Left kidney (tissue), 2 donors: ENCODE data around the gene LRRC4B. TPM values are rescaled to one million over a fixed set of nuclear protein-coding genes. Genes with fewer than 3 reads are reported as not detected.

Experiments
- DNase-seq: peaks from one replicate; pipeline ENCODE4 v3.0.0-alpha.2; 2013
- polyA plus RNA-seq: library from polyadenylated mRNA; unstranded; fragments of 120-200 nt; gene quantifications from one replicate; pipeline ENCODE4 v1.2.1, GENCODE V29; 2013; ENCODE audit not compliant: insufficient read length

LRRC4B gene
- polyA plus RNA-seq, 1 donor, result 14.2 TPM

DNA sequence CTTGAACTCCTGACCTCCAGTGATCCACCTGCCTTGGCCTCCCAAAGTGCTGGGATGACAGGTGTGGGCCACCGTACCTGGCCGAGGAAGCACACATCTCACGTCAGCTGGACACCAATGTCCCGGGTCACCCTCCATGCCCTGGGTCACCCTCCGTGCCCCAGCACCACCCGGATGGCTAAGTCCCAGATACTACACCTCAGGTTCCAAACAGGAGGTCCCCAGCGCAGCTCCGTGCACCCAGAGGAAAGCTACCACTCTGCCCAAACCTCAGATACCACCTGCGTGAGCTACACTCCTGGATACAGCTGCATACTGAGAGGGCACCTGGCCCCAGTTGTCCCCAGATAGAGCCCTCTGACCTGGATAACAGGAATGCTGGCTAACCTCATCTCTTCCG is 14.0 kb downstream of the LRRC4B start:
- DNase-seq, result no peak

DNA sequence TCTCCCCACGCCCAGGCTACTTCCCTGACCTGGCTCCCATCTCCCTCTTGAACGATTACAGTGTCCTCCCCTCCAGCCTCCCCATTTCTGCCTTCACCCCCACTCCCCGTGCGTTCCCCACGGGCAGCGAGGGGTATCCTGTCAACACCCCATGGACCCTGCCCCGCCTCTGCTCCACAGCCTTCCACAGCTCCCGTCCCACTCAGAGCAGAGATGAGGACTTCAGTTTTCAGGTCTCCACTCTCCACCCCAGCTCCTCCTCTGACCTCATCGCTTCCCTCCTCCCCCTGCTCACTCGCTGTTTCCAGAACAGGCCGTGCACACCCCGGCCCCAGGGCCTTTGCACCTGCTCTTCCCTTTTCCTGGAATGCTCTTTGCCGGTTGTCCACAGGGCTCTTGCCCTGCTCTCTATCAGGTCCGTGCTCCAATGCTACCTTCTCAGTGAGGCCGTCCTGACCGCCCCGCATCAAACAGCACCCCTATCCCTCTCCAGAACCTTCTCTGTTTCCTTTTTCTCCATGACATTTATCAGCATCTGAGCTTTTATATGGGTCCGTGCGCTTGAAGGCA is 15.0 kb downstream of the LRRC4B start:
- DNase-seq, result no peak

DNA sequence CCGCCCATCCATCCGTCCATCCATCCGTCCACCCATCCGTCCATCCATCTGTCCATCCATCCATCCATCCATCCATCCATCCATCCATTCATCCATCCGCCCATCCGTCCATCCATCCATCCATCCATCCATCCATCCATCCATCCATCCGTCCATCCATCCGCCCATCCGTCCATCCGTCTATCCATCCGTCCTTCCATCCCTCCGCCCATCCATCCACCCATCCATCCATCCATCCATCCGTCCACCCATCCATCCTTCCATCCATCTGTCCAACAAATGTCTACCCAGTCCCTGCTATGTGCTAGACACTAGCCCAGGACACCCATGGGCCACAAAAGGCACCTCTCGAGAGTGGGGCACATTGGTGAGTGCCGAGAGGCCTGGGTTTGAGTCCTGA is 15.7 kb downstream of the LRRC4B start:
- no peak for DNase-seq

DNA sequence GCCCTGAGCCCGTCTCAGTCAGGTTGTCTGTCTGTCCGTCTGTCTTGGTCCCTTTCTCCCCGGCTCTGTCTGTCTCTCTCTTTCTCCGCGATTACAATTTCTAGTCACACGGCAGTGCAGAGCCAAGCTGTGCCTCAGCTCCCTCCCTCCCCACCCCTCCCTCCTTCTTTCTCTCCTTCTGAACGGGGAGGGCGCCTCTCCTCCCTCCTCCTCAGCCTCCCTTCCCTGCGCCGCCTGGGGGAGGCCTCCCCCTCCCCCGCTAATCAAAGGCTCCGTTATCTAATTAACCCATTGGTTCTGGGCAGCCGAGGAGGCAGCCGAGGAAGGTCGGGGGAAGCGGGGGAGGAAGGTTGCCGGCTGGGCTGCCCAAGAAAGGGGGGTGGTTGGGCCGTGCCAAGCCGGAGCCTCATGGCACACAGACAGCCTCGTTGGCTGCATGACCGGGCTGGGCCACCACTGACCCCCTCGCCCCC is 16.5 kb downstream of the LRRC4B start:
- no peak for DNase-seq

DNA sequence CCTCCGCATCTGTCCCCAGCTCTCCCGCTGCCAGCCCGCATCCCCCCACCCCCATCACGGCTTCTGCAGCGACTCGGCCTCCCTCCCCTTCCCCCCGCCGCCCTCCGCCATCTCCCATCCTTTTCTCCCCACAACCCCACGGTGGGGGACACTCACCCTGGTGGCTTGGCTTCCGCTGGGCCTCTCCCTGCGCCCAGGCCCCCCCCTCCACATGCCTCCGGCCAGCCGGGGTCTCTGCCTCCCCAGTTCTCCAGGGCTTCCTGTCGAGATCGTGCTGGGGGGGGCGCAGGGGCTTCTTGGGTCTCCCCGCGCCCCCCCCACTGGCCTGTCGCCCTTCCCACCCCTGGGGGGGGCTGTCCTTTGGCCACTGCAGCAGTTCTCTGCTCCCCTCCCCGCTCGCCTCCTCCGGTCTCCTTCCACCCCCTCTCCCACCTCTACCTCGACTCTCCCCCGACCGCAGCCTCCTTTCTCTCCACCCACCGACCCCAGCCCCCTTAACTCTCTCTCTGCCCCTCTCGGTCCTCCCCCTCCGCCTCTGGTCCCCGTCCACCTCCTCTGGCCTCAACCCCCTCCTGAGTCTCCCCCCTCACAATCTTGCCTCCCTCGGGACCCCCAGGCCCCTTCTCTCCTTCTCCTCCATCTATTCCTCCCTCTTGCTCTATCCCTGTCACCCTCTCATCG is 17.1 kb downstream of the LRRC4B start:
- no peak for DNase-seq

DNA sequence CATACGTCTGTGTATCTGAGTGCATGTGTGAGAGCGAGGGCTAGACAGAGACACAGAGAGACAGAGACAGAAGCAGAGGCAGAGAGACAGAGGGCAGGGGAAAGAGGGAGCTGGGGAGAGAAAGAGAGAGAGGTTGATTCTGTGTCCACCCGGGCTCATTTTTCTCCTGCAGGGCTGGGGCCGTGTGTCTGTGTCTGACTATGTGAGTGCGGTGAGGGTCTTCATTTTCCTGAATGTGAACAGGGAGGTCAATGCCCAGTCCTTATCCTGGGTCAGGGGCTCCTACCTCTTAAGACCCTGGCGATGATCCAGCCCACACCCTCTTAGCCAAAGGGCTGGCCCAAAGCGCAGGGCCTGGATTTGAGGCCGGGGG is 17.7 kb downstream of the LRRC4B start:
- no peak for DNase-seq

DNA sequence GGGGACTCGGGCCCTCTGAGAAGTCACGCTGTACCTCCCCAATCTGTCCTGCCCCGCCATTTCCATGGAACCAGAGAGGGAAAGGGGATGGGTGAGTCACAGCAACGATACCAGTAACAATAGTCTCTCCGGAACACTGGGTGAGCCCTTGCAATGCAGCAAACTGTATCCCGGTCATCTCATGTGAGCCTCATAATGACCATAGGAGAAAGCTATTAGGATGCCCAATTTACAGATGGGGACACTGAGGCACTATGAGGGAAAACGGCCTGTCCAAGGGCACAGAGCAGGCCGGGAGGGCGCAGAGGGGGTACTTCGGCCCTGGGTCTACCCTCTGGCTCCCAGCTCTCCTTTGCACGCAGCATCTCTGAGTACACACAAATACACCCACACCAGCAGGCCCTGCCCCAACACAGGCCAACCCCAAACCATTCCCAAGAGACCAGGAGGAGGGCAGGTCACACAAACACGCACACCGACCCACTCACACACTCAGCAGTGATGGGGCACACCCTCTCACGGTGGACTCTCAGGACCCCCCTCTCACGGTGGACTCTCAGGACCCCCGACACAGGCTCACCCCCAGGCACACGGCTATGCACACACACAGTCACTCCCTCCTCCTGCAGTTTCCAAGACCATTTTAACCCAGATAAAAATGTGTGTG is 18.2 kb downstream of the LRRC4B start:
- DNase-seq, result no peak

DNA sequence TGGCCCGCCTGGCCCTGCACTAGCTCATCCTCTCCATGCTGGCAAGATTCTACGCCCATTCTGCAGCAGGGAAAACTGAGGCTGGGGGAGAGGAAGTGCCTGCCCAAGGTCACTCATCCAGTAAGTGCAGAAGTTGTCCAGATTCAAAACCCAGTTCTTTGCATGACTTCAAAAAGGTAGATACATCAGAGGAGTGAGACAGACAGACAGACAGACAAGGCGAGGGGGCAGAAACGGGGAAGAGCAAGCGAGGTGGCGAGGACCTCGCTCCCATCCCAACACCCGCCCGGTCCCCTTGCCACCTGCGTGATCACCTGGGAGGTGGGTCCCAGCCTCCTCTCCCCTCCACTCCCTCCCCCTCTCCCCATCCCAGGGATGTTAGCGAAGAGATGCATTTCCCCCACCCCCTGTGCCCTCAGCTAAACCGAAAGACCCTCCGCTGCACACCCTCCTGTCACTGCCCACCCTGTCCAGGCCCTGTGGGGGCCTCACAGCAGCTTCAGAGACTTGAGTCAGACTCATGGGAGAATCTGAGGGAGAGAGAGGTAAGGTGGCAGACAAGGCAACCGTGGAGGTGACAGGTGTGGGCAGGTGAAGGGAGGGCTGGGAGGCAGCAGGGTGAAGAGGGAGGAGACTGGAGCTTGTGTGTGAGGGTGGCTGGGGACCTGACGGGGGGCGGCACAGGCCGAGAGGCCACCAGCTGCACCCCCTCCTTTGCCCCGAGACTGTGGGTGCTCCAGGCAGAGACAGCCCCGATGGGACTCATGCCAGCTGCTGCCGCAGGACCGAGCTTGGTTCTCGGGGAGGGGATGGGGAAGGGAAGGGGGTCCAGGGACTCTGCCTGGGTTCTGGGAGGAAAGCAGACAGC is 18.9 kb downstream of the LRRC4B start:
- DNase-seq, result no peak

DNA sequence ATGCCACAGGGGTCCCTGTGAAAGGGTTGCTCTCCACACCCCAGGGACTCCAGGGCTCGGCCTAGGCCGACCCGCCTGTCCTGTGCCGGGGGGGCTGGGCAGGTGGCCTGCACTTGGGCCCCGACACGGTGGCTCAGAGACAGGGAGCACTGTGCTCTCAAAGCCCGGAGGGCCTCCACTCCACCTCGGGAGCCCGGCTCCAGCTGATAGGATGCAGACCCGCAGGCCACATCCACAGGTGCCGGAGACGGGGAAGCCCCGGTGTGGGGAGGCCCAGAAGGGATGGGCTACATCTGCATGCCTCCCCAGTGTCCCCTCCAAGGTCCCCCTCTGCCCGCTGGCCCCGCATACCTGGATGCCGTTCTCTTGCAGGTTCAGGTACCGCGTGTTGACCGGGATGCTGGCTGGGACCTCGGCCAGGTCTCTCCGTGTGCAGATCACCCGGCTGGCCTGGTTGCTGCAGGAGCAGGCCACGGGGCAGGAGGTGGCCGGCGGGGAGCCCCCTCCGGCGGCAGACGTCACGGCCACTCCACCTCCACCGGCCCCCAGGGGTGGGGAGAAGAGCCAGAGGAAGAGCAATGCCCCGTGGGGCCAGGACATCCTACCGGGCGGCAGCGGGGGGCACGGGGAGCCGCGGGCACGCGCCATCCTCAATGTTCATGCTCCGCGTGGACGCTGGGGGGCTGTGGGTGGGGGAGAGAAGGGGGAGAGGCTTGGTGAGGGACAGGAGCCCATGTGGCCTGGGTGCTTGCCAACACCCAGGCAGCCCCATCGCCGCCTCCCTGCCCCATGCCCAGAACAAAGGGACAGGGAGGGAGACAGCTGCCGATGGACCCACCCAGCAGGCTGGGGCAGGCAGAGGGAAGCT is 19.8 kb downstream of the LRRC4B start:
- DNase-seq, result no peak

DNA sequence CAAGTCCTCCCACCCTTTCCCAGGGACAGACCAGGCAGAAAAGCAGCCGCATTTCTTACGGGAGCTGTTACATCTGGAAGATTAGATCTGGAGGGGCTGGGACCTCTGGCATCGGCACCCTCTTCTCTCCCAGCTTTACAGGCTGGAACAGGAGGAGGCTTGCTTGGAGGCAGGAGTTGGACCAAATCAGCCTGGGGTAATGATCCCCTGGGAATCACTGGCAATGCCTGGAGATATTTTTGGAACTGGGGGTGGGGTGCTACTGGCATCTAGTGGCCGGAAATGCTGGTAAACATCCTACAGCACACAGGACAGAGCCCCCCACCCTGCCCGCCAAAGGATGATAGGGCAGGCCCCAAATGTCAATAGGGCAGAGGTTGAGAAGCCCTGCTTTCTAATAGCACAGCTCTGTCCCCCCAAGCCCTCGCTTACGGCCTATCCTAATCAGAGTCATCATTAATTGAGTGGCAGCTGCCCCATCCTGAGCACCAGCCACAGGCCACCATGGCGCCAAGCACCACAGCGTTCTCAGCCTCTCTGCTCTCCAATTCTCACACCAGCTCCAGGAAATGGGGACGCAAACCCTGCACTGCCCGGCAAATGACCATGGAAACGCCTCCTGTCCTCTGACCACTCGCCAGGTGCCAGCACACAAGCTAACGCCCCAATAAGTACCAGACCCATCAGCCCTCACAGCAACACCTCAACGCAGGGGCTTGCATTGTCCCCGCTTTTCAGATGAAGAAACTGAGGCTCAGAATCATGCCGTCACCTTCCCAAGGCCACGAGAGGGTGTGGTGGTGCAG is 20.6 kb downstream of the LRRC4B start:
- DNase-seq, result no peak

DNA sequence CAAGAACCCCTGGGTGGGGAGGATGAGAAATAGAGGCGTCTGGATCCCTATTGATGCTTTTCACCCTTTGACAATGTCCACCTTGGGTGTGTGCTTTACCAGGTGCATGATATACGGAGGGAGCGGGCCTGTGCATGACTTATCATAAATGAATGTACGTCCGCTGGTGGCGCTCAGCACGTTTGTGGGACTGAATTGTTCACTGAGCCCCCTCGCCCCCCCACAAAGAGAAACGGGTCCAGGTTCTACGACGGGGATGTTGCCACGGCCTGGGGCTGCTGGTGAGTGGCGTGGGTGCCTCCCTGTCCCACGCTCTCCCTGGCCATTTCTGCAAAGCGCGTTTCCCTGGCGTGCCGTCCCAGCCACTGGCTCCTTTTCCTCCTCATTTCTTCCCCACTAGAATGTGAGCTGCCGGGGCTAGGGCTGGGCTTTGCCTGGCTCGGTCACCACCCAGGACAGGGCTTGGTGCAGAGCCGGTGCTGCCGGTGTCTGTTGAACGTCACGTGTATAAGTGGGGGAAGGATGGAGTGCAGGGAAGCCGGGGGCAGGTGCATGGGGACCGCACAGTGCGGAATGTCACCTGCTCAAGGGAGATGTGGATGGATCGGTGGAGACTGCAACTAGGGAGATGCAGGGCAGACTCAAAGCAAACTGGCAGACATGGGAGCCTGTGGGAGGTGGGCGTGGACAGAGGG is 21.6 kb downstream of the LRRC4B start:
- no peak for DNase-seq

DNA sequence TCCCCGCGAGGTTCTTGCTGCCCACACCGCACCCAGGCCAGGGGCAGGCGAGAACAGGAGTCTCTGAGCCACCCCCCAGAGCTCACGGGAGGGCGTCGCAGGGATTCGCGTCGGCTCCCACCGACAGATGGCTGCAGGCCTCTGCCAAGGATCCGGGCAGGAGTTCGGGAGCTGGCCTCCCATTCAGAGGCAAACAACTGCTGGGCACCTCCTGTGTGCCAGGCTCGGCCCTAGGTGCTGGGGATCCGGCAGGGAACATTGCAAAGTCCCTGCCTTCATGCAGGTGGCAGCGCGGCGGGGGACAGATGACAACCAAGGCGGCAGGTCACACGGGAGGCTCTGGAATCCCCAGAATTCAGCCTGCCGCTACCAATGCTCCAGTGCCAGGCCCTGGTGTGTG is 25.3 kb downstream of the LRRC4B start:
- DNase-seq, result no peak

DNA sequence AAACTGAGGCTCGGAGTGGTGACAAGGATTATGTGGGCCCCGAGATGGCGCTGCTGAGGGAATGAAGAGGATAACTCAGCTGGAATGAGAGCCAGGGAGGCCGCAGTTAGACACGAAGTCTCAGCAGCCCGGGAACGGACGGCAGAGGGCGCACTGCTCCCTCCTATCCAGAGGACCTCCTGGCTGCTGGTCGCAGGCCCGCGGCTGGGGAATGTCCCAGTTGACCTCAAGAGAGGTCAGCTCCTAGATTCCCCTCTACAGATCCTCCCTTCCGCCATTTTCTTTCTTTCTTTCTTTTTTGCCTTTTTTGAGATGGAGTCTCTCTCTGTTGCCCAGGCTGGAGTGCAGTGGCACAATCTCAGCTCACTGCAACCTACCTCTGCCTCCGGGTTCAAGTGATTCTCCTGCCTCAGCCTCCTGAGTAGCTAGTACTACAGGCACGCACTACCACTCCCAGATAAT is 30.4 kb downstream of the LRRC4B start:
- peak; percentile 62 for DNase-seq

DNA sequence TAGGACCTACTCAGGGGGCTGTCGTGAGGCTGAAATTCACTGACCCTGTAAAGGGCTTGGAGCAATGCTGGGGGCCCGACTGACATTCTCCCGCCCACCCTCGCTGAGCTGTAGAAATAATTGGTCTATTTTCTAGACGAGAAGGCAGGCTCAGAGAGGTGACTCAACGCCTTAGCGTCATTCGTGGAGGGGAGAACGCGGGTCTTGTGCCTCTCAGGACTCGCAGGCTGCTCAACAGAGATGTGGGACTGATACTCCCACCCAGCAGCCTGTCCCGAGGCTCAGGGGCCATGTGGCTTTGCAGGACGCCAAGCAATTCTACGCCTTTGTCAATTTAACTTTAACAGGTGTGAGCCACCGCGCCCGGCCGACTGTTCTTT is 30.9 kb downstream of the LRRC4B start:
- DNase-seq, result no peak

DNA sequence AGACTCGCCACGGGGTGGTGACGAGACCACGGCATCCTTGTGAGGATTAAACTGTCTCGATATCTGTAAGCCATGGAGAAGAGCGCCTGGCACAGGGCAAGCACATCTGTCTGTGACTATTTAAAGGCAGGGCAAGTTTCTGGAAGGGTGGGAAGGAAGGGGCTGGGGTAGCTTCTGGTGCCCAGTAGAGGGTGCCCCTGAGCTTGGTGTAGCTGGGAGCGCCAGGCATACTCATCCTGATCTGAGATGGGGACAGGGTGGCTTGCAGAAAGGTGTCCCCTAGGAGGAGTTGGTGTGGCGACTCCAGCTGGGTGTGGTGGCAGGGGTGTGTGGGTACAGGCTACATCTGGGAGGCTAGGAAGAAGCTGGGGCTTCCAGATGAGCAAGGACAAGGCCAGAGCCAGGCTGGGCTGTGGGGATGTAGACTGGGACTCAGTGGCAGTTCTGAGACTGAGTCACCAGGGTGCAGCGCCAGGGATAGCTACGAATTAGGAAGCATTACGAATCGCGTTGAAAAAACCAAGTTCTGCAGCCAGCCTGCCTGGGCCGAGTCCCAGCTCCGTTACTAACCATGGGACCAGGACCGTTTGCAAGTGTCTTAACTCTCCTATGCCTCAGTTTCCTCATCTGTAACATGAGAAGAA is 31.5 kb downstream of the LRRC4B start:
- no peak for DNase-seq

DNA sequence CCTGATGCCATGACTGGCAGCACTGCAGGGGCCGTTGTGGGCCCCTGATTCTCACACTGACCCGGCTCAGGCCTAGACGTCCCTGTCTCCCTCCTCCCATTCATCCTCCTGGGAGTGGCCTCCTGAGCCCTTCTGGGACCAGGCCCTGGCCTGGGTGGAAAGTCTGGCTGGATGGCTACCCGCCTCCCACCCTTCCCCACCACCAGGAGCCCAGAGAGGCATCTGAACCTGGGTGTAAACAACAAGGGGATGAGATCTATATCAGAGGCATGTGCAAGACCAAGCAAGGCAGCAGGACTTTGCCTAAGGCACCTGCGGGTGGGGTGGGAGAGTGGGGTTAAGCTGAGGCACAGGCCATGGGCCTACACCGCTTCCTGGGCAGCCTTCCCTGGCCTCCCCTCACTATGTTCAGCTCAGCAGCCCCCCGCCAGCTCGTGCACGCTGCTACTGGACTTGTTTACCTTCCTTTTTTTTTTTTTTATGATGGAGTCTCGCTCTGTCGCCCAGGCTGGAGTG is 32.5 kb downstream of the LRRC4B start:
- no peak for DNase-seq

DNA sequence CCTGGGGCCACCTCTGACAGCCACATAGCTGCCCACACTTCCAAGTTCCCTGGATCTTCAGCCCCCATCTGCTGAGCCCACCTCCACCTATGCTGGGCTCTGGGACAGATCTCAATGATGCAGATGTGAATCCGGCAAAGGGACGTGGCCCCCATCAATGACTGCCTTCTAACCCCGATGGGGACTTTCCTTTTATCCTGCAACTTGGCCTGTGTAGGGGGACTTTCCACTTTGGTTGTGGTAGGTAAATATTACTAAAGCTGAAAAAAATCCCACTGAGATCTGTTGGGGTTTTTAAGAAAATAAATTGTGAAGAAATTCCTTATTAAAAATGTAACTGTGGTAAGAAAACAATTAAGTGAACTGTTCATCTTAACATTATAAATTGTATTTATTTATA is 33.8 kb downstream of the LRRC4B start:
- DNase-seq, result no peak

DNA sequence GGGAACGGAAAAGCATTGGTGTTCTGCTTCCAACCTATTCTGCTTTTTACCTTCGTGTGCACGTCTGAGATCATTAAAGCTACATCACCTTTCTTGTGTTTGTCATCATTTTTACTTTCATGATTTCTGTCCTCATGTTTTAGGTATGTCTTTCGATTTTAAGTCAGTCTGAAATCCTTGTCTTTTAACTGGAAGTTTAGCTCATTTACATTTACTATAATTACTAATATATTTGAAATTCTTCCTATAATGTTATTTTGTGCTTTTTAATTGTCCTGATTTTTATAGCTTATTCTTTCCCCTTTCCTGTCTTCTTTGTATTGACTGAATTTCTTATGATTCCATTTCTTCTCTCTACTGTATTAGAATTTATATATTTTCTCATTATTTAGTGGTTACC is 35.3 kb downstream of the LRRC4B start:
- no peak for DNase-seq

DNA sequence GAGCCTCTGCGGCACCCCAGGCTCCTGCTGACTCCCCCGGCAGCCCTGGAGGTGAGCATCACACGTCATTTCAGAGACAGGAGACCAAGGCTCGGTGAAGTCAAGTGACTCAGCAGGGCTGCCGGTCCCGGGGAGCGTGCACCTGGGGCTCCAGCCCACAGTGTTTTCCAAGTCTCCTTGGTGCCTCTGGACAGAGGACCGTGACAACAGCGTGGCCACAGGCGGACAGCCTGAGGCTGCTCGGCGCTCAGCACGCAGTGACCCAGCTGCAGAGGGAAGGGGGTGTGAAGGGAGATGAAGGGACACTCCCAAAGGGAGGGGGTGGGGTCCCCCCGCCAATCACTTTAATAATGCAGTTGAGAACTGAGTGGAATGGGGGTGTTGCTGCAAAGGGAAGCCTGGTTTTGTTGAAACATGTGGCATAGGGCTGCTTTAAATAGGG is 37.0 kb downstream of the LRRC4B start:
- no peak for DNase-seq
